ENCODE results near the gene PRKCA. TPM values are rescaled to one million over a fixed set of nuclear protein-coding genes. Genes with fewer than 3 reads are reported as not detected.

The PRKCA gene
- total RNA-seq, 1 experiment from 2014 or later, result 22.6 TPM

GRCh38 chr17:66783656-66784381 lies 481.4 kb downstream of the PRKCA start:
- no peaks in the 10 kb centered on the region for H3F3A ChIP-seq (ENCODE audit: low read length, unreplicated experiment)
- peaks cover 3% of the 10 kb centered on the region; the same call in 1 of the 2 replicates for H3K36me3 ChIP-seq (ENCODE audit: low read depth, low read length)
- H3K9me2 ChIP-seq (replicated peaks; ENCODE audit: low read length), result no peaks in the 10 kb centered on the region
- H3K4me1 ChIP-seq (ENCODE audit: insufficient read depth, low read length), result no peaks in the 10 kb centered on the region
- no peaks in the 10 kb centered on the region for H3K27me3 ChIP-seq (ENCODE audit: low read length)
- H3K27ac ChIP-seq (ENCODE audit: low read length), result no peak overlapping the region
- CTCF ChIA-PET, result no interaction called here
- ATAC-seq, result no peak
- no peaks in the 10 kb centered on the region for H3K79me2 ChIP-seq (ENCODE audit: low read length)
- no peaks in the 10 kb centered on the region for H4K20me1 ChIP-seq (ENCODE audit: low read length)
- no peak overlapping the region for H3K9ac ChIP-seq (ENCODE audit: low read length)
- POLR2A ChIA-PET (ENCODE audit: unreplicated experiment), result no interaction called here
- H2AFZ ChIP-seq (ENCODE audit: low read length), result no peak overlapping the region
- no peak for TF ChIP-seq EZH2phosphoT487 (IDR thresholded peaks at IDR 0.05; ENCODE audit: borderline replicate concordance, low read length)
- TF ChIP-seq CTCF (conservative IDR thresholded peaks at IDR 0.05; ENCODE audit: low read depth, low read length), result no peak
- TF ChIP-seq EZH2 (IDR thresholded peaks at IDR 0.05; ENCODE audit: low read length, unreplicated experiment), result no peak
- intact Hi-C loops (cut with micrococcal nuclease), result no loop called here
- DNase-seq, result no peak
- no peaks in the 10 kb centered on the region for H3K9me3 ChIP-seq (ENCODE audit: low read length)
- H3K4me2 ChIP-seq (ENCODE audit: low read length), result no peak overlapping the region
- BruUV-seq (replicated peaks), result no TSS peak
- H3K4me3 ChIP-seq (ENCODE audit: low read length), result no peak overlapping the region

GRCh38 chr17:66784621-66785364 lies 482.4 kb downstream of the PRKCA start:
- H4K20me1 ChIP-seq (ENCODE audit: low read length), result no peaks in the 10 kb centered on the region
- TF ChIP-seq EZH2 (IDR thresholded peaks at IDR 0.05; ENCODE audit: low read length, unreplicated experiment) (no peak), EZH2phosphoT487 (IDR thresholded peaks at IDR 0.05; ENCODE audit: borderline replicate concordance, low read length) (no peak)
- no peaks in the 10 kb centered on the region for H3K9me2 ChIP-seq (replicated peaks; ENCODE audit: low read length)
- no peak overlapping the region for H3K4me2 ChIP-seq (ENCODE audit: low read length)
- POLR2A ChIA-PET (ENCODE audit: unreplicated experiment), result no interaction called here
- H2AFZ ChIP-seq (ENCODE audit: low read length), result no peak overlapping the region
- H3K27me3 ChIP-seq (ENCODE audit: low read length), result no peaks in the 10 kb centered on the region
- H3K79me2 ChIP-seq (ENCODE audit: low read length), result no peaks in the 10 kb centered on the region
- no peak for DNase-seq
- H3F3A ChIP-seq (ENCODE audit: low read length, unreplicated experiment), result no peaks in the 10 kb centered on the region
- peaks cover 3% of the 10 kb centered on the region; the same call in 1 of the 2 replicates for H3K36me3 ChIP-seq (ENCODE audit: low read depth, low read length)
- ATAC-seq, result no peak
- intact Hi-C loops (cut with micrococcal nuclease), result no loop called here
- H3K9me3 ChIP-seq (ENCODE audit: low read length), result no peaks in the 10 kb centered on the region
- no peak overlapping the region for H3K27ac ChIP-seq (ENCODE audit: low read length)
- no peaks in the 10 kb centered on the region for H3K4me1 ChIP-seq (ENCODE audit: insufficient read depth, low read length)
- CTCF ChIA-PET, result no interaction called here
- no peak overlapping the region for H3K4me3 ChIP-seq (ENCODE audit: low read length)
- no TSS peak for BruUV-seq (replicated peaks)
- no peak overlapping the region for H3K9ac ChIP-seq (ENCODE audit: low read length)

- Histone ChIP-seq H3K79me2 (ENCODE audit: low read length) (no peaks in the 10 kb centered on the region), H2AFZ (ENCODE audit: low read length) (no peak overlapping the region), H3K9ac (ENCODE audit: low read length) (no peak overlapping the region), H3K4me2 (ENCODE audit: low read length) (no peak overlapping the region), H3K36me3 (ENCODE audit: low read depth, low read length) (peaks cover 6% of the 10 kb centered on the region; the same call in 1 of the 2 replicates), H3F3A (ENCODE audit: low read length, unreplicated experiment) (no peaks in the 10 kb centered on the region), H3K9me2 (replicated peaks; ENCODE audit: low read length) (no peaks in the 10 kb centered on the region), H3K4me1 (ENCODE audit: insufficient read depth, low read length) (no peaks in the 10 kb centered on the region), H4K20me1 (ENCODE audit: low read length) (no peaks in the 10 kb centered on the region), H3K27ac (ENCODE audit: low read length) (no peak overlapping the region), H3K27me3 (ENCODE audit: low read length) (no peaks in the 10 kb centered on the region), H3K4me3 (ENCODE audit: low read length) (no peak overlapping the region), H3K9me3 (ENCODE audit: low read length) (no peaks in the 10 kb centered on the region)
- intact Hi-C loops (cut with micrococcal nuclease), result no loop called here
- POLR2A ChIA-PET (ENCODE audit: unreplicated experiment), result no interaction called here
- CTCF ChIA-PET, result no interaction called here
- no TSS peak for BruUV-seq (replicated peaks)
- ATAC-seq (no peak), DNase-seq (no peak)
- TF ChIP-seq EZH2 (IDR thresholded peaks at IDR 0.05; ENCODE audit: low read length, unreplicated experiment), result no peak
- TF ChIP-seq EZH2phosphoT487 (IDR thresholded peaks at IDR 0.05; ENCODE audit: borderline replicate concordance, low read length), result no peak
- TF ChIP-seq CTCF (conservative IDR thresholded peaks at IDR 0.05; ENCODE audit: low read depth, low read length), result no peak
Measured at GRCh38 chr17:66786107-66786506, 483.7 kb downstream of the PRKCA start.
